Activated CD8-positive, alpha-beta memory T cell treated with anti-CD3 and anti-CD28 coated beads, Interleukin-2, amount 50 U/mL, for 1 hour (primary cell): Measurements from ENCODE around the gene LRSAM1.

Source experiments
- DNase-seq: peaks from one replicate; pipeline ENCODE4 v3.0.0-alpha.2; 2020; ENCODE audit errors: extremely low read depth

The LRSAM1 gene

DNA sequence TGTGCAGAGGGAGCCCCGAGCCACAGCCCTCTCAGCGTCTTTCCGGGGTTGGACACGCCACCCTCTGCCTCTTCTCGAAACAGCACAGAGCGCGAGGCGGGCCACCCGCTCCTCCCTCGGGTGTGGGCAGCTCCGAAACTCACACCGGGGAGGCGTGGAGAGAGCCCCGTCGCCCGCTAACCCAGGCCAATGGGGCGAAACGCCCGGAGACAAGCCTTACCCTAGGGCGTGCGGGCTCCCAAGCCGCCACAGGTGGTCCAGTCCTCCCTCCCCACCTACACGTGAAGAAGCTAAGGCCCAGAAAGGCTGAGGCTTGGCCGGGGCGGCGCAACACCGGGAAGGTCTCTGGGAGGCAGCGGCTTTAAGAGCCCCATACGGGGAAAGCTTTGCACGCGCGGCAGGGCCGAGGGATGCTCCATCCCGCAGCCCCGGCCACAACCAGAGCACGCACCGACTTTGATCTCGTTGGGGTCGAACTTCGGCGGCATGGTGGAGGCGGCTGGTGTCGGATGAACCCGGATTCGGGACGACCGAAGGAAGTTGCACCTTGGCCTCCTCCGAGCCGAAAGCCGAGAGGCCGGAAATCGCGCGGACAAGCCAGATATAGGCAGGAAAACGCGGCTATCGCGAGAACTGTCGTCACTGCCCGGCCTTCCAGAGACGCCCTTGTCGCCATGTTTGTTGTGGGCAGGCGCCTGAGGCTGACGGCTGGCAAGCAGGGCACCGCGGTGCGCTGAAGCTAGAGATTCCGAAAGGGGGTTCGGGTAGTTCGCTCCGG lies at the start of gene LRSAM1, which contains the start of gene RPL12:
Gene LRSAM1 (plus strand): TSS at position 681 of the 778 bp plus-strand sequence. CDS start 3,018 bp downstream, outside the sequence.
Gene RPL12 (minus strand): TSS at position 577 of the 778 bp plus-strand sequence. CDS start 89 bp downstream, at position 488.
- peak; percentile 98 for DNase-seq

DNA sequence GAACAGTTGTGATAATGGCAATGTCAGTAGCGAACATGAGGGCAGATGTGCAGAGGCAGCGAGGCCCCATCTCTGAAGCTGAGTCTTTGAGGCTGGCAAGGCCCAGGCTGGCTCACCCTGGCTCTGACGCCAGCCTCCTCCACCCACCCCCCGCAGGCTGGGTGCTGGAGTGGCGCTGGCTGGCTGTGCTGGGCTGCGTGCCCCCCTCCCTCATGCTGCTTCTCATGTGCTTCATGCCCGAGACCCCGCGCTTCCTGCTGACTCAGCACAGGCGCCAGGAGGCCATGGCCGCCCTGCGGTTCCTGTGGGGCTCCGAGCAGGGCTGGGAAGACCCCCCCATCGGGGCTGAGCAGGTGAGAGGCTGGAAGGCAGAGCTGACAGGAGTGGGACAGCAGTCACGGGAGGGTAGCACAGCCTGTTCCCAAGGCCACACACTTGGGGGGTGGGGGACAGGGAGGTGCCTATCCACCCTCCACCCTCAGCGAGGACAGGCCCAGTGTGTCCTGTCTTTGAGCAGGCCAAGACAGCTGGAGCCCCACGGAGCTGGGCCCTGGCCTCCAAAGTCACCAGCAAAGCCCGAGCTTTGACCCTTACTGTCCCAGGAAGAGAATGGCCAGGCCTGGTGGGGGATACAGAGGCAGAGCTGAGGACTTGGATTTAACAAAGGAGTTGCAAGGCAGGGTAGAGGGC lies 48.8 kb upstream of the LRSAM1 start:
- no peak for DNase-seq

DNA sequence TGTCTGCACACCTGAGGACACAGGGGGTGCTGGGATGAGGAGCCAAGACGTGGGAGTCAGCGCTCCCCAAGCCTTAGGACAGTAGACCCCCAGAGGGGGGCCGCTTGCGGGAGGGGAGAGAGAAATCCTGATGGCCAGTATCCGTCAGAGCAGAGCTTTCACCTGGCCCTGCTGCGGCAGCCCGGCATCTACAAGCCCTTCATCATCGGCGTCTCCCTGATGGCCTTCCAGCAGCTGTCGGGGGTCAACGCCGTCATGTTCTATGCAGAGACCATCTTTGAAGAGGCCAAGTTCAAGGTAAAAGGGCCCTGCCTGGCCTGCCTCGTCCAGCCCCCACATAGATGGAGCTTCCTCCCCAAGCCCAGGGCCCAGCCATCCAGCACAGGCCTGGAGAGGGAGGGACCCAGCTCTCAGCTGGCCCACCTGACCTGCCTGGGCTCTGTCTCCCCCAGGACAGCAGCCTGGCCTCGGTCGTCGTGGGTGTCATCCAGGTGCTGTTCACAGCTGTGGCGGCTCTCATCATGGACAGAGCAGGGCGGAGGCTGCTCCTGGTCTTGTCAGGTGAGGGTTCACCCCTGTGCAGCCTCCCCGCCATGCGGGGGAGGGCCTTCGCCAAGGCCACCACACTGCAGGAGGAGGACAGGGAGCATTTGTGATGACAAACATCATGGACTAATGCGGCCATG lies 47.7 kb upstream of the LRSAM1 start:
- no peak for DNase-seq

GRCh38 chr9:127404631-127405030 lies 46.7 kb upstream of the LRSAM1 start:
- DNase-seq: no peak

GRCh38 chr9:127405344-127406125 lies 45.8 kb upstream of the LRSAM1 start:
- DNase-seq: no peak

DNA sequence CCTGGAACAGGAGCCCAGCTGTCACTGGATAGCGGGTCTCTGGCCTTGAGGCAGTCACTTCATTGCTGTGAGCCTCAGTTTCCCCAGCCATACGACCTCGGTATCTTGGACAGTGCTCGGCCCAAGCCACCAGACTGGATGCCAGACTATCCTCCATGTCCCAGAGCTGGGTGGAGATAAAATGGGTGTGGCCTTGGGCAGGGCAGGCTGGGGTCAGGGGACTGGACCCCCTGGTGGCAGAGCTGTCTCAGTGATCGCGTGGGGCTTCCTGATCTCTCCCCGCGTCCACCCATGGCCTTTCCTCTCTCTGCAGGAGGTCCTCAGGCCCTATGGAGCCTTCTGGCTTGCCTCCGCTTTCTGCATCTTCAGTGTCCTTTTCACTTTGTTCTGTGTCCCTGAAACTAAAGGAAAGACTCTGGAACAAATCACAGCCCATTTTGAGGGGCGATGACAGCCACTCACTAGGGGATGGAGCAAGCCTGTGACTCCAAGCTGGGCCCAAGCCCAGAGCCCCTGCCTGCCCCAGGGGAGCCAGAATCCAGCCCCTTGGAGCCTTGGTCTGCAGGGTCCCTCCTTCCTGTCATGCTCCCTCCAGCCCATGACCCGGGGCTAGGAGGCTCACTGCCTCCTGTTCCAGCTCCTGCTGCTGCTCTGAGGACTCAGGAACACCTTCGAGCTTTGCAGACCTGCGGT lies 44.4 kb upstream of the LRSAM1 start:
- no peak for DNase-seq

DNA sequence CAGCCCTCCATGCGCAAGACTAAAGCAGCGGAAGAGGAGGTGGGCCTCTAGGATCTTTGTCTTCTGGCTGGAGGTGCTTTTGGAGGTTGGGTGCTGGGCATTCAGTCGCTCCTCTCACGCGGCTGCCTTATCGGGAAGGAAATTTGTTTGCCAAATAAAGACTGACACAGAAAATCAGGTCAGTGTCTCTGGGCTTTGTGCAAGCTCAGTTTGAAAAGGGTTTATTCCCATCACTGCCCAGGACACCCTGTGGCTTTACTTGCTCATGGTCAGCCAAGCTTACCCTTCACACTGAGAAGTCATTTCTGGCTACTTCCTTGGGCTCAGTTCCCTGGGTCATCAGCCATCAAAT lies 43.8 kb upstream of the LRSAM1 start:
- no peak for DNase-seq

DNA sequence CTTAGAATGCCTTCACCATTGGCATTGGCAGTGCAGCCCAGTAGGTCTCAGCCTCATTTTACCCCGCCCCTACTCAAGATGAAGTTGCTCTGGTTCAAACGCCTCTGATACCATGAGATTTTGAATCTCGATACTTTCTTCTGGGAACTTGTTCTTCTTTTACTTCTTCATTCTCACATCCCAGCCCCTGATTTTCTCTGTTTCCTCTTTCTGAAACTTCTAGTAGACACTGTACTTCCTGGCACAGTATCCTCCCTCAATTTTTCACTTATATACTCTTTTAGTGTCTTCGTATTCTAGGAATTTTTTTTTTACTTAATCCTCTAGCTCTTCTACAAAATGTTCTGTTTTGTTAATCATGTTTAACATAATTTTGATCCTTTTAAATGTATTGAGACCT lies 40.2 kb upstream of the LRSAM1 start:
- DNase-seq: no peak

DNA sequence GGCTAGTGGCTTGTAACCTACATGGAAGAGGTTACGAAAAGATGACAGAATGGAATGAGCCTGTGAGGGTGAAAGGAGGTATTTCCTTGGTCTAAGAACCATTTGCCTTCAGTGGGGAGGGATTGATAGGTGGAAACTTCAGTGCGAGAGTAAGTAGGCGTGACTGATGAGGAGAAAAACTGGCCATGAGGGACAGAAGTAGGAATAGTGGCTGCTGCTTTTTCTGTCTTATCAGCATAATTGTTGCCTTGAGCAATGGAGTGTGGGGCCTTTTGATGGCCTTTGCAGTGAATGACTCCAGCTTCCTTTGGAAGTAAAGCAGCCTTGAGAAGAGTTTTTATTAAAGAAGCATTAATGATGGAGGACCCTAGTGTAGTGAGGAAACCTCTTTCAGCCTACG lies 36.2 kb upstream of the LRSAM1 start:
- DNase-seq: no peak

GRCh38 chr9:127415657-127416056 lies 35.7 kb upstream of the LRSAM1 start:
- DNase-seq: no peak

DNA sequence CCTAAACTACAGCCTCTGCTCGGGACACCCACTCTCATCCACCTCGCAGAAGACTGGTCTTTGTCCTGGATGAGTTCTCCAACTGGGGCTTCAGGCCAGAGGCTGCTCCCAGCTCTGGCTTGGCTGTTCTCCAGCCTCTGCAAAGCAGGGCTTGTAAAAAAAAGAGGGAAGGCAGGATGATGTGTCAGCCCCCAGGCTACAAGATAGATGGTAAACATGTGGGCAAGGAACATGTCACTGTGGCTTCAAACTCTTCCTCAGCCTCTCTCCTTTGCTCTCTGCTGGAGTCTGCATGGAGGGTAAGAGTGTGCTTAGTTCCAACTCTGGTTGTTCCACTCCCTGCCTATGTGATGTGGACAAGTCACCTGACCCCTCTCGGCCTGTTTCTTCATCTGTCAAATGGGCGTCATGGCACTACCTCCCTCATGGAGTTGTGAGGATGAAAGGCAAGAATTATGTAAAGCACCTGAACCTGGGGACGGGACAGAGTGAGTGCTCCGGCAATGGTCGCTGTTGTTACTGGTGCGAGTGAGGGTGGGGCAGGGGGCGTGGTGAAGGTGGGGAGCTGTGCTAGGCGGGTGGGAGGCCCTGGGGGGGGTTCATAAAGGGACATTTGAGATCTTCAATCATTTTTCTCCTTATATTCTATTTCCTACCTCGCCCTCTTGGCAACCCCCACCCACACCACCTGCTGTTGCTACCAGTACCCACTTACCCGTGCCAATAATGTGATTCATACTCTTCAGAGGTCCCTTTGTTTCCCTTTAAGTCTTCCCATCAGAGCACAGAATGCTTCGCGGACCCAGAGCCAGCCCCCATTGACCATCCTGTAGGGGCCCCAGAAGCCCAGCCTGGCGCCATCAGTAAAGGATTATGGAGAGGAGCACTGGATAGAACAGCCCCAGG lies 33.9 kb upstream of the LRSAM1 start:
- DNase-seq: no peak

- DNase-seq: no peak
Observed at GRCh38 chr9:127418037-127418471, 33.3 kb upstream of the LRSAM1 start.

DNA sequence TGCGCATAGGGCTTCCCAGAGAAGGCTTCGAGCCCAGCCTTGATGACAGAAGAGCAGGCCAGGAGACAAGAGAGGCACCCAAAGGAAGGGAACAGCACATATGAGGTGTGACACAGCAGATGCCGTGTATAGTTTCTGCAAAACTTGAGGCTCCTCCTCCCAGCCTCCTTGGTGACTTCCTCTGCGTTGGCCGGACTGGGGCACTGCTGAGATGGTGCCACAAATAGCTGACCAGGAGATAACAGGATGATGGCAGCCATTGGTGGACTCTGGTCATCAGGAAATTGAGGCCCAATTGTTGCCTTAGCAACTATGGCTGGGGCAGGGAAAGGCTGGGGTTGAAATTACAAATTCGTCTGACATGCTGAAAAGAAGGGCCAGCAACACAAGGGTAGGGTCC lies 32.0 kb upstream of the LRSAM1 start:
- no peak for DNase-seq

DNA sequence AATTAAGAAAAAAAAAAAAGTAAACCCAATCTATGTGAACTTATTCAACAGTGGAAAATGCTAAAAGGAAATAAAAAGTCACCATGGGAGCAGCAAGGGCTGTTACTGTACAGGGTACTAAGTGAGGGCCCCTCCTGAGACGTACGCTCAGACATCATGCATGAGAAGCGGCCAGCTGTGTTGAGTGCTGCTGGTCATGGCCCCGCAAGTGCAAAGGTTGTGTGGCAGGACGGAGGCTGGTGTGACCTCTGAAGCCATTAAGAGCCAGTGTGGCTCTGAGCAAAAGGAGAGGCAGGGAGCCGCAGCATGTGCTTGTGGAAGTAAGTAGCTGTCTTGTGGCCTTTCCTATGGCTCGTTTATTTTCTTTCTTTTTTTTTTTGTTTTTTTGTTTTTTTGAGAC lies 30.3 kb upstream of the LRSAM1 start:
- DNase-seq: no peak

- no peak for DNase-seq
Observed at GRCh38 chr9:127422133-127422782, 29.1 kb upstream of the LRSAM1 start.

- no peak for DNase-seq
Observed at GRCh38 chr9:127422787-127423186, 28.5 kb upstream of the LRSAM1 start.

- no peak for DNase-seq
Observed at GRCh38 chr9:127423476-127423933, 27.8 kb upstream of the LRSAM1 start.

DNA sequence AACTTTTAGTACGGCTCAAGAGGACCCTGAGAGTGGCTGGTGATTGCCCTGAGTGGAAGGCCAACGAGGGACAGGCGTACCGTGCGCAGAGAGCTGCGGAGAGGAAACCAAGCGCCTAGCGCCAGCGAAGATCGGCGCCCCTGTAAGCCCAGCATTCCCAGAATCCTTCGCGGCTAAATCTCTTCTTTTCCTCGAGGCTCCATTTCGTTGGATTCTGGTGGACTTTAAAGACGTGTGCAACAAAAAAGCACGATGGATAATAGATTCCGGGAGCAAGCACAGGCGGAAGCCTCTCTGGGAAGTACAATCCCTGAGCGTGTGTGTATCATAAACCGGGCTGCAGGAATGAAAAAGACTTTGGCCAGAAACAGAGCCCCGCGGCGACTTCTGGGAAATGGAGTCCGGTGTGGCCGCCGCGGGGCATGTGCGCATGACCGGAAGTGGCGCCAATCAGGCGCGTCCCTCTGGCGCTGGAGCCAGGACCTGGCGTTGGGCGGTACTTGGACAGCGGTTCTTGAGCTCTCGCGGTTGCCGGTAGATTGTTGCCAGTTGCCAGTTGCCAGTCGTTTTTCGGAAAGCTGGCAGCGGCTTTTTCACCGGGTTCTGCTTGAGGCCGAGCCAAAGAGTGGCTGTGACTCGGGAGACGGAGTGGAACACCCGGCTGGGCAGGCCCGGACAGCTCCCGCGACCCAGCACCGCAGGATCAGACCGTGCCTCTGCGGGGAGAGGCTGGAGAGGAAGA lies 27.2 kb upstream of the LRSAM1 start, which contains the start of gene ZNF79:
Gene ZNF79 (plus strand): TSS at position 449 of the 742 bp plus-strand sequence. CDS start 406 bp downstream, outside the sequence.
- DNase-seq: peak; percentile 53

- no peak for DNase-seq
Observed at GRCh38 chr9:127424676-127424999, 26.7 kb upstream of the LRSAM1 start.
